Parathyroid adenoma (tissue), 2 donors: ENCODE data around the gene EPHA6.

Source experiments
- H2AFZ ChIP-seq: fragments of 300-600 bp; sonication (generic); one replicate; pipeline ENCODE4 v1.7.0; 2017; ENCODE audit warnings: antibody characterized with exemption, mild to moderate bottlenecking
- H3K27ac ChIP-seq: fragments of 300-600 bp; sonication (generic); one replicate; pipeline ENCODE4 v1.7.0; 2017
- H3K27me3 ChIP-seq: fragments of 300-600 bp; sonication (generic); one replicate; pipeline ENCODE4 v1.7.0; 2017; ENCODE audit warnings: low read length; ENCODE audit not compliant: control insufficient read depth, insufficient read depth
- H3K36me3 ChIP-seq: fragments of 300-600 bp; sonication (generic); one replicate; pipeline ENCODE4 v1.7.0; 2017; ENCODE audit warnings: low read length; ENCODE audit not compliant: control insufficient read depth, insufficient read depth
- H3K4me1 ChIP-seq: fragments of 300-600 bp; sonication (generic); one replicate; pipeline ENCODE4 v1.7.0; 2017; ENCODE audit warnings: control low read depth
- H3K4me2 ChIP-seq: fragments of 300-600 bp; sonication (generic); one replicate; pipeline ENCODE4 v1.7.0; 2017; ENCODE audit warnings: low read length
- H3K4me3 ChIP-seq: fragments of 300-600 bp; sonication (generic); one replicate; pipeline ENCODE4 v1.7.0; 2017; ENCODE audit warnings: low read depth, low read length
- H3K79me2 ChIP-seq: fragments of 300-600 bp; sonication (generic); one replicate; pipeline ENCODE4 v1.7.0; 2017; ENCODE audit warnings: control low read depth
- H3K9ac ChIP-seq: fragments of 300-600 bp; sonication (generic); one replicate; pipeline ENCODE4 v1.7.0; 2017; ENCODE audit warnings: mild to moderate bottlenecking
- H3K9me3 ChIP-seq: fragments of 300-600 bp; sonication (generic); one replicate; pipeline ENCODE4 v1.7.0; 2017; ENCODE audit warnings: low read length; ENCODE audit not compliant: control insufficient read depth
- TF ChIP-seq, protein P1 (sequence below): fragments of 300-600 bp; sonication (generic); IDR thresholded peaks from one replicate; pipeline ENCODE4 v1.7.0; 2017; ENCODE audit warnings: antibody characterized with exemption, mild to moderate bottlenecking
- donor health status: primary hyperparathyroidism.

Gene EPHA6

DNA sequence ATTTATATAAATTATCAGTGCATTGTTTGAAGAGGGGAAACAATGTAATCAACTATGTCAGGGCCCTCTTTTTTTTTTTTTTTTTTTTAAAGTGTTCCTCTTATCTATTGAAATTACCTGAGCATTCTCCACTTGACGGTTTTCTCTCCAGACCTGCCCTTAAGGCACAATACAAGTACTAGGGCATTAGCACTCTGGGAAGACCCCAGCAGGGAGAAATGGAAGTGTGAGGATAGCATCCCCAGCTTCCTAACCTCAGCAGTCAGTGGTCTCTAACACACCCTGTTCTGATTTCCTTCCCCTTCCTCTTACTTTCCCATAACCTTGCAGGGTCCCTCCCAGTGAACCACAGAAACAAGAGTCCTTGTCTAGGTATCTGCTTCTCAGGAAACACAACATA, 491.8 kb downstream of the EPHA6 start:
- no peaks in the 10 kb centered on the region for H3K27me3 ChIP-seq
- H3K9ac ChIP-seq: no peak overlapping the region
- H3K9me3 ChIP-seq: no peaks in the 10 kb centered on the region
- no peak overlapping the region for H3K27ac ChIP-seq
- no peaks in the 10 kb centered on the region for H3K36me3 ChIP-seq
- H2AFZ ChIP-seq: no peak overlapping the region
- no peak overlapping the region for H3K4me2 ChIP-seq
- H3K79me2 ChIP-seq: no peaks in the 10 kb centered on the region
- no peaks in the 10 kb centered on the region for H3K4me1 ChIP-seq
- TF ChIP-seq, protein P1, sequence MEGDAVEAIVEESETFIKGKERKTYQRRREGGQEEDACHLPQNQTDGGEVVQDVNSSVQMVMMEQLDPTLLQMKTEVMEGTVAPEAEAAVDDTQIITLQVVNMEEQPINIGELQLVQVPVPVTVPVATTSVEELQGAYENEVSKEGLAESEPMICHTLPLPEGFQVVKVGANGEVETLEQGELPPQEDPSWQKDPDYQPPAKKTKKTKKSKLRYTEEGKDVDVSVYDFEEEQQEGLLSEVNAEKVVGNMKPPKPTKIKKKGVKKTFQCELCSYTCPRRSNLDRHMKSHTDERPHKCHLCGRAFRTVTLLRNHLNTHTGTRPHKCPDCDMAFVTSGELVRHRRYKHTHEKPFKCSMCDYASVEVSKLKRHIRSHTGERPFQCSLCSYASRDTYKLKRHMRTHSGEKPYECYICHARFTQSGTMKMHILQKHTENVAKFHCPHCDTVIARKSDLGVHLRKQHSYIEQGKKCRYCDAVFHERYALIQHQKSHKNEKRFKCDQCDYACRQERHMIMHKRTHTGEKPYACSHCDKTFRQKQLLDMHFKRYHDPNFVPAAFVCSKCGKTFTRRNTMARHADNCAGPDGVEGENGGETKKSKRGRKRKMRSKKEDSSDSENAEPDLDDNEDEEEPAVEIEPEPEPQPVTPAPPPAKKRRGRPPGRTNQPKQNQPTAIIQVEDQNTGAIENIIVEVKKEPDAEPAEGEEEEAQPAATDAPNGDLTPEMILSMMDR: no peak
- H3K4me3 ChIP-seq: no peak overlapping the region

DNA sequence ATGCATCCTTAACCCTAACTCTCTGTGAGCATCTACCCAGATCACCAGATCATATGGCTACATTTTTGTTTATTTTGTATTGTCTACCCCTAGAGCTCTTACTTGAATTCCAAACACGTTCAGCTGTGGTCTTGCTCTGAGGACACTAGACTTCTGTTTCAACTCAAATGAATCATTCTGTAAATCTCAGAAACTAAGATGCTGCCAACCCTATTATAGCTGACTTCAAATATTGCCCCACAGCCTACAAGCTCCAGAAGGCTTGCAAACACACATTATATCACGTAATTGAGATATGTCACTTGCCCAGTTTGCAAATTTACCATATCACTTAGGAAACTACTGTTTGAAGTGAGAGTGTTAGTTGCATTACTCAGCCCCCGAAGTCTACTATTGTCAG, 524.0 kb downstream of the EPHA6 start:
- Histone ChIP-seq H3K4me2 (no peak overlapping the region), H3K27me3 (no peaks in the 10 kb centered on the region), H3K9ac (no peak overlapping the region), H3K9me3 (no peaks in the 10 kb centered on the region), H3K4me3 (no peak overlapping the region), H3K79me2 (no peaks in the 10 kb centered on the region), H3K4me1 (no peaks in the 10 kb centered on the region), H2AFZ (no peak overlapping the region), H3K27ac (no peak overlapping the region), H3K36me3 (no peaks in the 10 kb centered on the region)
- TF ChIP-seq, protein P1: no peak

DNA sequence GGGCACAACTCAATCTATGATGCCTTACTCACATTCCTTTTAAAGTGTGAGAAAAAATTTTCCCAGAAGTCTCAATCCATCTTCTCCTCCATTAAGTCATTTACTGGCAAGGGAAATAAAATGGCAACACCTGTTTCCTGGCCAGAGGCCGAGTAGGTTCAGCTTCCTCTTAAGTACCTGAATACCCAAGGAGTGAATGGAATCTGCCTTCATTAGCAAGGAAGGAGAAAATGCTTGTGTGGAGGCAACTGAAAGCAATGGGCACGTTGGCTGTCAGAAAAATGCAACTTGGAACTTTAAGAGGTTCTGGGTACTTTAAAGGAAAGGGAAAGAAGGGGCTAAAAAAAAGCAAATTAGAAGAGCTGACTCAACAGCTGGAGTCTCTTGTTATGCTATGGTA, 526.5 kb downstream of the EPHA6 start:
- Histone ChIP-seq H3K27ac (no peak overlapping the region), H3K9ac (no peak overlapping the region), H3K27me3 (no peaks in the 10 kb centered on the region), H3K79me2 (no peaks in the 10 kb centered on the region), H3K4me2 (no peak overlapping the region), H3K9me3 (no peaks in the 10 kb centered on the region), H3K4me3 (no peak overlapping the region), H3K4me1 (no peaks in the 10 kb centered on the region), H3K36me3 (no peaks in the 10 kb centered on the region), H2AFZ (no peak overlapping the region)
- TF ChIP-seq, protein P1: no peak

DNA sequence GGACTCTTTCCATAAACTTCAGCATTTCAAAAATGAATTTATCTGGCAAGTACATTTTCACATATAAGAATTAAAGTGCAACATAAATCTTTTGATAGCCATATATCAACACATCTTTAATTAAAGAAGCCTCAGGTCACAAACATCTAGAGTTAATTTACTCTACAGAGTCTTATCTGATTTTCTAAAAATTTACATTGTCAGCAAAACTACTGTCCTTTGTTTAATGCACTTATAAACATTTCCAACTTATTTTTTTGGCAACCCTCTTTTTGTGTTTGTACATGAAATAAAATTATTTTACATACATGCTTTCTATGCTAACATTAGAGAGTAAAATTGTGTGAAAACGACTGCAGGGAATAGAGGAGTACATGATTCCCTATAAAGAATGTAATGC, 533.4 kb downstream of the EPHA6 start:
- H3K4me1 ChIP-seq: no peaks in the 10 kb centered on the region
- no peak overlapping the region for H3K27ac ChIP-seq
- peaks cover 4% of the 10 kb centered on the region for H3K9me3 ChIP-seq
- no peaks in the 10 kb centered on the region for H3K27me3 ChIP-seq
- no peak overlapping the region for H3K9ac ChIP-seq
- H2AFZ ChIP-seq: no peak overlapping the region
- no peaks in the 10 kb centered on the region for H3K36me3 ChIP-seq
- no peak overlapping the region for H3K4me3 ChIP-seq
- H3K4me2 ChIP-seq: no peak overlapping the region
- H3K79me2 ChIP-seq: no peaks in the 10 kb centered on the region
- TF ChIP-seq, protein P1: no peak

DNA sequence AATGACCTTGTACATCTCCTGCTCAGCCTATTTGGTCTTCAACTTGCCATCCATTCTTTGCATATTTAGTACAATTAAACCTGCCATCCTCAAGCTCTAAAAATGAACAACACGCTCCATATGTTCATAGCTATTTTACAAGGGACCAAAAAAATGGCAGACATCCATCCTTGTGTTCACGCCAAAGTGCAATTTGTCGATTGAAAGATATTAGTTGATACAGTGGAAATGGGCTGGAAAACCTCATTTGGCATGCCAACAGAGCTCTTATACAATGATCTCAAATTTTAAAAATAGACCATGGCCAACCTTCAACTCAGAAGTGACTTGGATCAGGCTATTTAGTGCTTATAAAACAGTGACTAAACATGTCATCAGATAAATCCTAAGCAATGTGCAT, 536.6 kb downstream of the EPHA6 start:
- peaks cover 4% of the 10 kb centered on the region for H3K9me3 ChIP-seq
- no peak overlapping the region for H3K4me3 ChIP-seq
- H2AFZ ChIP-seq: no peak overlapping the region
- H3K9ac ChIP-seq: no peak overlapping the region
- no peaks in the 10 kb centered on the region for H3K79me2 ChIP-seq
- H3K27me3 ChIP-seq: no peaks in the 10 kb centered on the region
- H3K4me1 ChIP-seq: no peaks in the 10 kb centered on the region
- H3K4me2 ChIP-seq: no peak overlapping the region
- TF ChIP-seq, protein P1: no peak
- H3K27ac ChIP-seq: no peak overlapping the region
- no peaks in the 10 kb centered on the region for H3K36me3 ChIP-seq
